IMR-90 (cell line): Measurements from ENCODE around the gene ASB3. TPM values are rescaled to one million over a fixed set of nuclear protein-coding genes. Genes with fewer than 3 reads are reported as not detected.

Source experiments
- ATAC-seq: fragments of 200-7000 bp; cut with Tn5 transposase; 2 replicates; pipeline ENCODE4 v1.9.1; 2020; ENCODE audit warnings: low read depth, mild to moderate bottlenecking, moderate library complexity
- BruUV-seq: library from RNA; stranded (reverse); fragments of 400-500 nt; replicated peaks from 2 replicates; lab custom pipeline; 2021; lab: Mats Ljungman, UMichigan
- CTCF ChIA-PET: fragments of 300-600 bp; formaldehyde crosslinking; extraction: SDS; loops from one replicate; lab custom pipeline; 2021; ENCODE audit warnings: antibody characterized with exemption; lab: Yijun Ruan, JAX
- POLR2A ChIA-PET: fragments of 300-600 bp; sonication (Branson Sonifier 250); formaldehyde crosslinking; loops from one replicate; lab custom pipeline; 2022; ENCODE audit warnings: antibody characterized with exemption; ENCODE audit not compliant: unreplicated experiment; lab: Charles Lee
- DNase-seq: peaks from one replicate; pipeline ENCODE4 v3.0.0; 2013
- H2AFZ ChIP-seq: replicated peaks from 2 replicates; pipeline ENCODE3; 2013; ENCODE audit warnings: low read length, mild to moderate bottlenecking; ENCODE audit not compliant: poor library complexity
- H2AK5ac ChIP-seq: 2 replicates; pipeline ENCODE4 v1.6.1; 2013; ENCODE audit warnings: low read depth, low read length, inconsistent platforms
- H2AK9ac ChIP-seq: replicated peaks from 2 replicates; pipeline ENCODE3; 2013; ENCODE audit warnings: mild to moderate bottlenecking, low read depth, low read length, moderate library complexity; ENCODE audit not compliant: poor library complexity
- H2BK120ac ChIP-seq: 2 replicates; pipeline ENCODE4 v1.6.1; 2013; ENCODE audit warnings: low read depth, low read length, inconsistent platforms
- H2BK15ac ChIP-seq: 3 replicates; pipeline ENCODE4 v1.6.1; 2013; ENCODE audit warnings: low read depth, low read length, inconsistent platforms
- H2BK20ac ChIP-seq: 2 replicates; pipeline ENCODE4 v1.6.1; 2013; ENCODE audit warnings: low read depth, mild to moderate bottlenecking, inconsistent platforms, low read length, moderate library complexity
- H2BK5ac ChIP-seq: 2 replicates; pipeline ENCODE4 v1.6.1; 2013; ENCODE audit warnings: mild to moderate bottlenecking, low read depth, low read length, inconsistent platforms; ENCODE audit not compliant: poor library complexity, severe bottlenecking
- H3K14ac ChIP-seq: replicated peaks from 2 replicates; pipeline ENCODE4 v1.6.1; 2013; ENCODE audit warnings: low read depth, low read length, inconsistent platforms
- H3K18ac ChIP-seq: 2 replicates; pipeline ENCODE4 v1.6.1; 2013; ENCODE audit warnings: low read depth, low read length, control low read depth
- H3K23ac ChIP-seq: 2 replicates; pipeline ENCODE4 v1.6.1; 2013; ENCODE audit warnings: low read depth, low read length, inconsistent platforms
- H3K27ac ChIP-seq: 2 replicates; pipeline ENCODE4 v1.5.1; 2013; ENCODE audit warnings: mild to moderate bottlenecking, control low read depth, low read length; ENCODE audit not compliant: insufficient read depth
- H3K27me3 ChIP-seq: 2 replicates; pipeline ENCODE4 v1.6.1; 2013; ENCODE audit warnings: low read length; ENCODE audit not compliant: control insufficient read depth, insufficient read depth
- H3K36me3 ChIP-seq: 2 replicates; pipeline ENCODE4 v1.6.1; 2013; ENCODE audit warnings: low read length, mixed read lengths; ENCODE audit not compliant: control insufficient read depth, insufficient read depth
- H3K4ac ChIP-seq: 2 replicates; pipeline ENCODE4 v1.6.1; 2013; ENCODE audit warnings: low read depth, low read length, inconsistent platforms
- H3K4me1 ChIP-seq: 2 replicates; pipeline ENCODE4 v1.6.1; 2013; ENCODE audit warnings: low read length, mixed read lengths; ENCODE audit not compliant: control insufficient read depth, insufficient read depth
- H3K4me2 ChIP-seq: 2 replicates; pipeline ENCODE4 v1.6.1; 2013; ENCODE audit warnings: low read depth, mild to moderate bottlenecking, control low read depth, low read length, moderate library complexity
- H3K4me3 ChIP-seq: 2 replicates; pipeline ENCODE4 v1.5.1; 2013; ENCODE audit warnings: low read depth, mild to moderate bottlenecking, control low read depth, low read length, moderate library complexity; ENCODE audit not compliant: insufficient read depth
- H3K56ac ChIP-seq: 2 replicates; pipeline ENCODE4 v1.6.1; 2013; ENCODE audit warnings: low read length, inconsistent platforms; ENCODE audit not compliant: insufficient read depth; ENCODE audit errors: extremely low read depth
- H3K79me1 ChIP-seq, 2 experiments: 2 replicates each; pipeline ENCODE4 v1.6.1; 2013; ENCODE audit warnings: low read length in 2 of 2, inconsistent platforms in 1 of 2, low read depth in 1 of 2
- H3K9ac ChIP-seq: 2 replicates; pipeline ENCODE4 v1.6.1; 2013; ENCODE audit warnings: low read depth, low read length, control low read depth
- H3K9me1 ChIP-seq: 2 replicates; pipeline ENCODE4 v1.6.1; 2013; ENCODE audit warnings: low read length, inconsistent platforms; ENCODE audit not compliant: insufficient read depth
- H3K9me3 ChIP-seq: 2 replicates; pipeline ENCODE4 v1.6.1; 2013; ENCODE audit warnings: low read length; ENCODE audit not compliant: control insufficient read depth, insufficient read depth
- H4K20me1 ChIP-seq: 2 replicates; pipeline ENCODE4 v1.6.1; 2013; ENCODE audit warnings: low read length, inconsistent platforms; ENCODE audit not compliant: insufficient read depth
- H4K5ac ChIP-seq: 2 replicates; pipeline ENCODE4 v1.6.1; 2013; ENCODE audit warnings: mild to moderate bottlenecking, low read depth, low read length, control low read depth
- H4K8ac ChIP-seq, 2 experiments: 2 replicates each; pipeline ENCODE4 v1.6.1; 2013; ENCODE audit warnings: low read depth in 2 of 2, low read length in 2 of 2, control low read depth in 1 of 2, inconsistent platforms in 1 of 2
- H4K91ac ChIP-seq: 2 replicates; pipeline ENCODE4 v1.6.1; 2013; ENCODE audit warnings: low read depth, low read length, inconsistent platforms; ENCODE audit not compliant: insufficient read depth
- BHLHE40 ChIP-seq: fragments of 150-350 bp; IDR thresholded peaks from 2 replicates; pipeline ENCODE4 v1.6.1; 2016; ENCODE audit warnings: mild to moderate bottlenecking, low read depth, low read length
- CEBPB ChIP-seq: IDR thresholded peaks from 2 replicates; pipeline ENCODE4 v1.6.1; 2012; ENCODE audit warnings: low read depth, low read length, improper control_type of control experiment
- CHD1 ChIP-seq: IDR thresholded peaks from 2 replicates; pipeline ENCODE4 v1.6.1; 2012; ENCODE audit warnings: low read depth, low read length, improper control_type of control experiment
- FOS ChIP-seq: fragments of 150-350 bp; IDR thresholded peaks from 2 replicates; pipeline ENCODE4 v1.6.1; 2016; ENCODE audit warnings: low read depth, low read length
- MAFK ChIP-seq: IDR thresholded peaks from 2 replicates; pipeline ENCODE4 v1.6.1; 2012; ENCODE audit warnings: low read depth, low read length, improper control_type of control experiment
- MXI1 ChIP-seq: IDR thresholded peaks from 2 replicates; pipeline ENCODE4 v1.6.1; 2012; ENCODE audit warnings: low read depth, mild to moderate bottlenecking, low read length, moderate library complexity, borderline replicate concordance
- POLR2A ChIP-seq: IDR thresholded peaks from 2 replicates; pipeline ENCODE4 v1.6.1; 2012; ENCODE audit warnings: mild to moderate bottlenecking, low read depth, low read length
- RCOR1 ChIP-seq: IDR thresholded peaks from 2 replicates; pipeline ENCODE4 v1.6.1; 2012; ENCODE audit warnings: mild to moderate bottlenecking, low read length, improper control_type of control experiment; ENCODE audit not compliant: insufficient replicate concordance
- WGBS, 2 experiments: methylation state at CpG; one replicate each; pipeline versions ENCODE4 v1.1.5 to v1.1.7; 2013; ENCODE audit warnings: missing lambda C conversion rate in 2 of 2; ENCODE audit not compliant: insufficient read length in 1 of 2; ENCODE audit errors: extremely low coverage in 2 of 2; 5-methylcytosine and 5-hydroxymethylcytosine counted together
- dilution Hi-C: fragments of 300-500 bp; cut with HindIII; formaldehyde crosslinking; loops from one replicate; pipeline ENCODE4 v1.14.3; 2018; ENCODE audit warnings: low sequenced_read_pairs; ENCODE audit not compliant: unreplicated experiment
- in situ Hi-C: fragments of 300-500 bp; cut with MboI; formaldehyde crosslinking; loops from 3 replicates; pipeline ENCODE4 v1.14.3; 2019; ENCODE audit warnings: low sequenced_read_pairs, inconsistent platforms, mixed read lengths
- intact Hi-C: fragments of 100-400 bp; cut with micrococcal nuclease; formaldehyde crosslinking; loops from 2 replicates; pipeline ENCODE4 v1.10.0; 2022
- polyA plus RNA-seq, 3 experiments: library from polyadenylated mRNA; depleted of rRNA; stranded (reverse); fragments of >200 nt; gene quantifications; 2 replicates each; pipeline ENCODE4 v1.2.3, GENCODE V29; 2012; ENCODE audit warnings: low replicate concordance in 1 of 3
- total RNA-seq: library from RNA; depleted of rRNA; stranded (reverse); fragments of >200 nt; gene quantifications from 2 replicates; pipeline ENCODE4 v1.2.3, GENCODE V29; 2012

ASB3 gene
- total and polyA plus RNA-seq, 2 of the 4 experiments (the other 2 are of a cell fraction): 19.2 to 36.2 TPM

DNA sequence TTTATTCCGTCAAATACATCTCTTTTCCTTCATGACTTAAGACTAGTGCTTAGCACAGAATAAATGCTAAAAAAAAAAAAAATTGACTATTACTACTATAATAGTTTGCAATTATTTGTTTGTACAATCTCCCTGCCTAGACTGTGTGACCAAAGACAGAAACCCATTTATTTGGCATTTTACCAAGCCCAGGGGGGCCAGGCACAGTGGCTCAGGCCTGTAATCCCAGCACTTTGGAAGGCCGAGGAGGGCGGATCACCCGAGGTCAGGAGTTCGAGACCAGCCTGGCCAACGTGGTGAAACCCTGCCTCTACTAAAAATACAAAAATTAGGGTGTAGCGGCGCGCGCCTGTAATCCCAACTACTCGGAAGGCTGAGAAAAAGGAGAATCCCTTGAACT, 1.4 kb downstream of the ASB3 start:
- ChIA-PET CTCF (no interaction called here), POLR2A (no interaction called here)
- H4K20me1 ChIP-seq: peaks cover 17% of the 10 kb centered on the region; the same call in 1 of the 2 replicates
- no peak for DNase-seq
- TF ChIP-seq CEBPB: no peak
- no peak for TF ChIP-seq BHLHE40
- TF ChIP-seq FOS: no peak
- no peak for TF ChIP-seq MAFK
- no peak for TF ChIP-seq RCOR1
- no peak for TF ChIP-seq POLR2A
- no peak for TF ChIP-seq CHD1
- no peak for TF ChIP-seq MXI1
- WGBS, 2 experiments: 80% methylated on average over 2 of the region's 11 CpGs; no CpG with 5 or more reads in 1 of the 2 experiments
- H2BK20ac ChIP-seq: no peak overlapping the region
- H3K27me3 ChIP-seq: no peaks in the 10 kb centered on the region
- in situ Hi-C loops: no loop called here
- H3K79me1 ChIP-seq: peaks cover 38 to 70% of the 10 kb centered on the region in 2 experiments
- H3K27ac ChIP-seq: peak overlapping the region; percentile 28; the same call in 1 of the 2 replicates
- peak overlapping the region; percentile 70; the same call in 1 of the 2 replicates for H3K9ac ChIP-seq
- no peak for ATAC-seq
- H2BK5ac ChIP-seq: no peak overlapping the region
- no peak overlapping the region for H3K23ac ChIP-seq
- no peak overlapping the region for H2BK15ac ChIP-seq
- H4K8ac ChIP-seq: no peak overlapping the region
- H3K36me3 ChIP-seq: peaks cover 3% of the 10 kb centered on the region; the same call in 1 of the 2 replicates
- peak overlapping the region; percentile 88 for H3K4me2 ChIP-seq
- no peak overlapping the region for H4K5ac ChIP-seq
- H2BK120ac ChIP-seq: no peak overlapping the region
- H3K9me1 ChIP-seq: peaks cover 6% of the 10 kb centered on the region
- peak overlapping the region; percentile 19; the same call in 1 of the 2 replicates for H3K4me3 ChIP-seq
- no peak overlapping the region for H2AK9ac ChIP-seq
- no peaks in the 10 kb centered on the region for H3K9me3 ChIP-seq
- no peak overlapping the region for H3K18ac ChIP-seq
- intact Hi-C loops: no loop called here
- H3K56ac ChIP-seq: no peak overlapping the region
- no peak overlapping the region for H3K4ac ChIP-seq
- H3K14ac ChIP-seq: no peak overlapping the region
- no TSS peak for BruUV-seq
- dilution Hi-C loops: no loop called here
- peaks cover 8% of the 10 kb centered on the region for H3K4me1 ChIP-seq
- H4K91ac ChIP-seq: no peak overlapping the region
- no peak overlapping the region for H2AFZ ChIP-seq
- H2AK5ac ChIP-seq: no peak overlapping the region
